Stomach (tissue), 9 donors: ENCODE results near the gene KLHL29. TPM values are rescaled to one million over a fixed set of nuclear protein-coding genes. Genes with fewer than 3 reads are reported as not detected.

Experiments
- DNase-seq, 2 donors: peaks; one replicate each; pipeline versions ENCODE4 v3.0.0 to v3.0.0-alpha.2; 2013 to 2019
- H3K27ac ChIP-seq, 5 donors: fragments of 200-600 bp in 4 of 5; sonication (generic) in 4 of 5; one replicate each; pipeline ENCODE4 v1.5.1; 2013 to 2019; ENCODE audit warnings: mild to moderate bottlenecking in 1 of 5, moderate library complexity in 1 of 5
- H3K27me3 ChIP-seq, 3 donors: fragments of 200-600 bp; sonication (generic); one replicate each; pipeline ENCODE4 v1.5.1; 2017 to 2019; ENCODE audit warnings: mixed run types in 1 of 3
- H3K36me3 ChIP-seq, 4 donors: fragments of 200-600 bp; sonication (generic); 1 replicate in 3 of 4; 2 replicates in 1 of 4; pipeline ENCODE4 v1.5.1; 2016 to 2019
- H3K4me1 ChIP-seq, 4 donors: fragments of 200-600 bp; sonication (generic); one replicate each; pipeline ENCODE4 v1.5.1; 2016 to 2019
- H3K4me3 ChIP-seq, 4 donors: fragments of 200-600 bp; sonication (generic) in 3 of 4; one replicate each; pipeline ENCODE4 v1.5.1; 2016 to 2019; ENCODE audit warnings: mild to moderate bottlenecking in 1 of 4
- H3K9me3 ChIP-seq, 4 donors: fragments of 200-600 bp; sonication (generic); one replicate each; pipeline ENCODE4 v1.5.1; 2016 to 2019
- EP300 ChIP-seq: sonication (generic); formaldehyde crosslinking; IDR thresholded peaks from one replicate; pipeline ENCODE4 v1.6.1; 2017; ENCODE audit warnings: antibody characterized with exemption
- POLR2A ChIP-seq, 4 donors: fragments of 450-650 bp; IDR thresholded peaks; one replicate each; pipeline ENCODE4 v1.6.1; 2016; ENCODE audit warnings: antibody characterized with exemption in 4 of 4, control low read depth in 2 of 4, mild to moderate bottlenecking in 1 of 4, moderate library complexity in 1 of 4
- POLR2AphosphoS5 ChIP-seq, 3 donors: sonication (generic); formaldehyde crosslinking; IDR thresholded peaks; one replicate each; pipeline ENCODE4 v1.6.1; 2016; ENCODE audit warnings: antibody characterized with exemption in 3 of 3
- WGBS, 5 donors: extraction: QIAGEN DNeasy Blood & Tissue Kit in 3 of 5; methylation state at CpG; one replicate each; pipeline versions ENCODE4 v1.1.5 to v1.1.7; 2013 to 2018; 5-methylcytosine and 5-hydroxymethylcytosine counted together
- intact Hi-C: fragments of 100-400 bp; cut with DNase I; formaldehyde crosslinking; loops from one replicate; pipeline ENCODE4 v1.15.1; 2023; ENCODE audit warnings: low total_unique reads
- polyA plus RNA-seq, 3 donors: library from polyadenylated mRNA; stranded (reverse); fragments of 200-250 nt; gene quantifications; one replicate each; pipeline ENCODE4 v1.2.3, GENCODE V29; 2013
- total RNA-seq, 5 donors: library from RNA; depleted of rRNA; stranded (reverse); fragments of >200 nt; gene quantifications; one replicate each; pipeline versions ENCODE4 v1.1.0 to v1.2.3, GENCODE V29; 2014 to 2016
- TF ChIP-seq, protein P1 (sequence below), 7 experiments: fragments of 450-650 bp in 4 of 7; fragments of 200-600 bp in 3 of 7; sonication (generic) in 3 of 7; IDR thresholded peaks; one replicate each; pipeline ENCODE4 v1.5.1; 2016 to 2019; ENCODE audit warnings: antibody characterized with exemption in 7 of 7, control low read depth in 2 of 7, mild to moderate bottlenecking in 1 of 7
- donor health status: healthy with polysubstance abuse.
- donor health status: Bipolar disorder and iron deficiency.
- donor health status: healthy.

KLHL29 gene
- total and polyA plus RNA-seq, 8 donors: under 0.01 to 6.6 (median 1.3) TPM

- Histone ChIP-seq H3K36me3 (no peaks in the 10 kb centered on the region), H3K4me3 (no peak overlapping the region), H3K4me1 (peaks cover 0 to 85% (median 31%) of the 10 kb centered on the region in 4 donors), H3K27me3 (peaks cover 0 to 12% (median 0%) of the 10 kb centered on the region in 3 donors), H3K9me3 (no peaks in the 10 kb centered on the region), H3K27ac (peak overlapping the region in 3 of 5 donors; percentile 40 to 91 (median 67))
- TF ChIP-seq POLR2A (IDR thresholded peaks at IDR 0.05): no peak
- no peak for TF ChIP-seq POLR2AphosphoS5 (IDR thresholded peaks at IDR 0.05)
- TF ChIP-seq EP300: no peak
- TF ChIP-seq, protein P1, sequence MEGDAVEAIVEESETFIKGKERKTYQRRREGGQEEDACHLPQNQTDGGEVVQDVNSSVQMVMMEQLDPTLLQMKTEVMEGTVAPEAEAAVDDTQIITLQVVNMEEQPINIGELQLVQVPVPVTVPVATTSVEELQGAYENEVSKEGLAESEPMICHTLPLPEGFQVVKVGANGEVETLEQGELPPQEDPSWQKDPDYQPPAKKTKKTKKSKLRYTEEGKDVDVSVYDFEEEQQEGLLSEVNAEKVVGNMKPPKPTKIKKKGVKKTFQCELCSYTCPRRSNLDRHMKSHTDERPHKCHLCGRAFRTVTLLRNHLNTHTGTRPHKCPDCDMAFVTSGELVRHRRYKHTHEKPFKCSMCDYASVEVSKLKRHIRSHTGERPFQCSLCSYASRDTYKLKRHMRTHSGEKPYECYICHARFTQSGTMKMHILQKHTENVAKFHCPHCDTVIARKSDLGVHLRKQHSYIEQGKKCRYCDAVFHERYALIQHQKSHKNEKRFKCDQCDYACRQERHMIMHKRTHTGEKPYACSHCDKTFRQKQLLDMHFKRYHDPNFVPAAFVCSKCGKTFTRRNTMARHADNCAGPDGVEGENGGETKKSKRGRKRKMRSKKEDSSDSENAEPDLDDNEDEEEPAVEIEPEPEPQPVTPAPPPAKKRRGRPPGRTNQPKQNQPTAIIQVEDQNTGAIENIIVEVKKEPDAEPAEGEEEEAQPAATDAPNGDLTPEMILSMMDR (IDR thresholded peaks at IDR 0.05): no peak
- 66 to 76% (median 69%) methylated on average over 7 of the region's 7 CpGs for WGBS, 5 donors
- intact Hi-C loops: no loop called here
- DNase-seq: no peak
These were observed 206.1 kb downstream of the KLHL29 start for GRCh38 chr2:23591111-23591510.

DNA sequence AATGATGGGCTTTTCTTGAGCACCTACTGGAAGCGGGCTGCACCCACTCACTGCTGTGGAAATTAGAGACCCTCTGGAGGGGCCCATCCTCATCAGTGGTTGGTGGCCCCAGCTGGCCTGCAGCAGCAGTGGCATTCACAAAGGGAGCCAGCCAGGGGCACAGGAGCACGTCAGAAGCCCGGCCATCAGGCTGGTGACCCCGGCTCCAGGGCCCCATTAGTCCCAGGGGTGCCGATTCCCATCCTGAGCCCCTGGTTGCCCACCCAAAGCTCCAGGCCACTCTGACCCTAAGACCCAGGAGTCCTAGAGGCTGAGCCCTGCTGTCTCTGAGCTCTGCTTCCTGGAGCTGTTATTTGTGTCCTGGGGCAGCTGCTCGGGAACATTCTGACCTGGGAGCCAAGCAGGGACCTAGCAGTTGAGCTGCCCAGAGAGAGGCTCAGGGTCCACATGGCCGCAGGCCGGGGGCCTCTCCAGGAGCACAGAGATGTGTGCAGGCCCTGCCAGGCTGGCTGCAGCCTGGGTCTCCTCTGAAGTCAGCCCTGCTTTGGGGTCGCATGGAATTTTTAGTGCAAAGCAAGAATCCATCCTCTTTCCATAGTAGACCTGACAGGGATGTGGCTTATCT lies 207.2 kb downstream of the KLHL29 start:
- H3K27ac ChIP-seq: peak overlapping the region in 2 of 5 donors; percentile 40 to 91
- WGBS, 5 donors: 88 to 95% (median 92%) methylated on average over 7 to 9 of the region's 9 CpGs
- intact Hi-C loops: no loop called here

GRCh38 chr2:23592898-23593751 lies 208.1 kb downstream of the KLHL29 start:
- H3K36me3 ChIP-seq: no peaks in the 10 kb centered on the region
- no peak for TF ChIP-seq EP300
- TF ChIP-seq POLR2AphosphoS5 (IDR thresholded peaks at IDR 0.05): no peak
- TF ChIP-seq, protein P1 (IDR thresholded peaks at IDR 0.05): no peak
- TF ChIP-seq POLR2A (IDR thresholded peaks at IDR 0.05): no peak
- intact Hi-C loops: no loop called here
- WGBS, 5 donors: 81 to 85% (median 83%) methylated on average over 12 of the region's 12 CpGs
- DNase-seq: no peak
- no peaks in the 10 kb centered on the region for H3K9me3 ChIP-seq
- peaks cover 0 to 87% (median 38%) of the 10 kb centered on the region in 4 donors for H3K4me1 ChIP-seq
- H3K27ac ChIP-seq: peak overlapping the region in 3 of 5 donors; percentile 68 to 91 (median 77)
- peaks cover 0 to 16% (median 0%) of the 10 kb centered on the region in 3 donors for H3K27me3 ChIP-seq
- no peak overlapping the region for H3K4me3 ChIP-seq

More for the DNA sequence above, 207.2 kb downstream of the KLHL29 start:
- no peak for DNase-seq
- Histone ChIP-seq H3K4me3 (no peak overlapping the region), H3K36me3 (no peaks in the 10 kb centered on the region), H3K9me3 (no peaks in the 10 kb centered on the region), H3K27me3 (peaks cover 0 to 16% (median 0%) of the 10 kb centered on the region in 3 donors), H3K4me1 (peaks cover 0 to 85% (median 38%) of the 10 kb centered on the region in 4 donors)
- TF ChIP-seq, protein P1 (IDR thresholded peaks at IDR 0.05): no peak
- TF ChIP-seq POLR2AphosphoS5 (IDR thresholded peaks at IDR 0.05) (no peak), POLR2A (IDR thresholded peaks at IDR 0.05) (no peak), EP300 (no peak)

- 37 to 60% (median 48%) methylated on average over 20 to 21 of the region's 21 CpGs for WGBS, 5 donors
- peak overlapping the region in 3 of 5 donors; percentile 68 to 91 (median 77) for H3K27ac ChIP-seq
- H3K4me3 ChIP-seq: peak overlapping the region in 1 of 4 donors; percentile 14
These were observed 208.9 kb downstream of the KLHL29 start for GRCh38 chr2:23593752-23594459.

More at GRCh38 chr2:23593752-23594459, 208.9 kb downstream of the KLHL29 start:
- TF ChIP-seq POLR2AphosphoS5 (IDR thresholded peaks at IDR 0.05): no peak
- TF ChIP-seq EP300: peak; percentile 48
- Histone ChIP-seq H3K36me3 (no peaks in the 10 kb centered on the region), H3K4me1 (peaks cover 0 to 85% (median 38%) of the 10 kb centered on the region in 4 donors), H3K27me3 (peaks cover 0 to 16% (median 0%) of the 10 kb centered on the region in 3 donors), H3K9me3 (no peaks in the 10 kb centered on the region)
- intact Hi-C loops: no loop called here
- peak in 1 of 2 donors; percentile 55 for DNase-seq
